Measurements from ENCODE around the gene BNC2. TPM values are rescaled to one million over a fixed set of nuclear protein-coding genes. Genes with fewer than 3 reads are reported as not detected.

The BNC2 gene
- total RNA-seq, 1 experiment from 2014 or later = 2.7 TPM

DNA sequence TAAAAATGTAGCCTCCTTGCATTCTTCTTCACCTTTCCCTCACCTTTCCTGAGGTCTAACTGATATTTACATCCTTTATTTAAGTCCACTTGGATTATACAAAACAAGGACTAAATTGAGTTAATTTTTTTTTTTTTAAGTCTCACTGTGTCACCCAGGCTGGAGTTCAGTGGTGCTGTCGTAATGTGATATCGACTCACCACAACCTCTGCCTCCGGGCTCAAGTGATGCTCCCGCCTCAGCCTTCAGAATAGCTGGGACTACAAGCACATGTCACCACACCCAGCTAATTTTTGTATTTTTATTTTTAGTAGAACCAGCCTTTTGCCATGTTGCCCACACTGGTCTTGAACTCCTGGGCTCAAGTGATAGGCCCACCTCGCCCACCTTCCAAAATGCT lies 195.3 kb downstream of the BNC2 start:
- no peak for DNase-seq (ENCODE audit: low spot score)

DNA sequence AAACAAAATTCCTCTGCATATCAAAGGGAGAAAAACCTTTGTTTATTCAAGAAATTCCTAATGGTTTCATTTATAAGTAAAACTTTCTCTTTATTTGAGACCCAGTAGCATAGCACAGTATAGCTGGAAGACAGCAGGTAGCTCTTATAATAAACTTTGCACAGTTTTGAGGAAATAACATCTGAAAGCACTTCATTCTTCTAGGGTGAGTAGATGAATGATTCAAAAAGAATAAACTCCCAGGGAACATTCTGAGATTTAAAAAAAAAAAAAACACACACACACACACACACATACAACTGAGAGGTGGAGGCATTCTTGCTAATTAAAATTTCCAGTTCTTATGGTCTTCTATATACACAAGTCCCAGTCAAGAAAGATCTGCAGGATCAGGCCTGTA lies 197.3 kb downstream of the BNC2 start:
- DNase-seq (ENCODE audit: low spot score) = no peak

DNA sequence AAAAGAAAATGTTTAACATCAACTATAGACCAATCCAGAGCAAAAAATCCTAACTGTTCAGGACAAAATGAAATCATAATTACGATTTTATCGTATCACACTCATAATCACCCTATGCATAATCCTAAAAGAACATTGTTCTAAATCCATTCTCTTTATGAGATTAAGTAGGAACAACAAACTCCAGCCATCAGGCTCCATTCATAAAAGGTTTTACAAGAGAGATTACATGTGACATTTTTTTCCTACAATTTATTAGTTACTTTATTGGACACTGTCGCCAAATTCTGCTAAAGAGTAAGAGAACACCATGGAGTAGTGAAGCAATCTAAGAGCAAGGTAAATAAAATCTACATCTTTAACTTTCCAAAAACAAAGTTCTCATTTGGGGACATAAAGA lies 198.0 kb downstream of the BNC2 start:
- DNase-seq (ENCODE audit: low spot score) = no peak

DNA sequence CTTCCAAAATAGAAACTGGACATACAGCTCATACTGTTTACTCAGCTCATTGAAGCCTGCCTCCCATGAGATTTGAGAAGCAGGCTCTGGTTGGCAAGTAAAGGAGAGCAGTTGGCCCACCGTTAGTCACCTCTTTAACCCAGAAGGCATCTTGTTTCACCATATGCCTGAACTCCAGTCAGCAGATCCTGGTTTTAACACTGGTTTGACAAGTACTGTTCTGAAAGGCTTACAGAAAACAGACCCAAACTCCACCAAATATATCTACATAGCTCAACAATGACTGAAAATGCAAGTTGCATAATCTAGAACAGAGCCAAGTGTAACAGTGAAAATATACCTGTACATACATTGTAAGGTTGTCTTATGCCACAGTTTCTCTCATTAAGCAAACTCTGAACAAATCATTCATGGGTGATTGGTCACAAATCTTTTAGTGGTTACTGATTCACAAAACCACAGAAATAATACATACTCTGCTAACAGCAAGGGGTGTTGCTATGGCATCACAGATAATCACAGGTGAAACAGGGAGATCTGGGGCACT lies 198.8 kb downstream of the BNC2 start:
- peak; percentile 3 for DNase-seq (ENCODE audit: low spot score)

DNA sequence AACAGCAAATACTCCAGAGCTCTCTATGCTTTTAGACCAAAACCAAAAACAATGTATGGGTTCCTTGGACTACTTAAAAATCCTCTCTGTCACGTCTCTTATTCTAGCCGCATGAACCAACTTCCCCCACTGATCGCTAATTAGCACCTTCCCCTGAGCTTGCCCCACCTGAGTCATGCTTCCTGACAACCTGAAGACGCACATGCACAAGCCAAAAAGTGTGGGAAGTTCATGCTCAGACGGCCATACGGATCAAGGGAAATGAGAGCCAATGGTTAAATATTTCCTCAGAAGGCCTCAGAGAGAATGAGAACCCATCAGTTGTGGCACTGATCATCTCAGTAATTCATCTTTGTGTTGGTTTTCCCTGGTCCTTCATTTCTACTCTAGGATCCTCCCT lies 199.7 kb downstream of the BNC2 start:
- no peak for DNase-seq (ENCODE audit: low spot score)

DNA sequence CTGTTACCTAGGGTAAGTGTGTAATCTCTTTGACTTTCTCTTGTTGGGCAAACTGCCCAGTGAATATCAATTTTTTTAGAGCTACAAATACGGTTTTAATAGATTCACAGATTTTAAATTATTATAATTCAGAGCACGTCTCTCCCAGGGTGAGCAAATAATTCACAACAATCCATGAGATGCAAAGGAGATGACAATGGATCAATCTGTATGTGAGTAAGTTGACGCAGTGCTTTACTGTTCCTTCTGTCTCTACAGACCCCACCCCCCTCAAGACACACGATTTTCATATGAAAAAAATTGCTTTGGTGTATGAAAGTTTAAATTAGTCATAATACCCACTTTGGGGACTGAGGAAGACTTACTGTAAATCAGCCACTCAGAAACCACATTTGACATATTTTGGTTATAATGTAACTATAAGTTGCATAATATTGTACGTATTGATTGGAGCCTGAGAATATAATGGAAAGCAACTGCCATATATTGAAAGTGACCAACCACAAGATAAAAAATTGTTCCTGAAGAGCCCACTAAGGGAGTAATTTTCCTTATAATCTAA lies 201.7 kb downstream of the BNC2 start:
- no peak for DNase-seq (ENCODE audit: low spot score)

DNA sequence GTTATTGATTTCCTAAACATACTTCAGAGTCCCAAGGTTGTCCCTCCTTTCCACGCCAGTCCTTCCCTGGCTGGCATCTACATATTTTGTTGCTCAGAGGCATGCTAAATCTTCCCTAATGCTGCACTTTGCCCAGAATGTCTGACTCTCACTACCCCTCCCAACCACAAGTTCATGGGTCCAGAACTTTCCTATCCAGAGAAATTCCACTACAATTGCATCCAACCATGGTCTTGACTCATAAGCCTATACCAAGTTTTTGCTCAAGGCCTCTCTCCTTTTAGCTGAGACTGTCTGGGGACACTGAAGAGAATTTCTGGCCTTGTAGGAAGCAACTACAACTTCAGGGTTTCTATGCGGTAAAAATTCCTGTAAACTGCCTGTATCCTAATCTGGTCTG lies 206.3 kb downstream of the BNC2 start:
- DNase-seq (ENCODE audit: low spot score) = no peak

DNA sequence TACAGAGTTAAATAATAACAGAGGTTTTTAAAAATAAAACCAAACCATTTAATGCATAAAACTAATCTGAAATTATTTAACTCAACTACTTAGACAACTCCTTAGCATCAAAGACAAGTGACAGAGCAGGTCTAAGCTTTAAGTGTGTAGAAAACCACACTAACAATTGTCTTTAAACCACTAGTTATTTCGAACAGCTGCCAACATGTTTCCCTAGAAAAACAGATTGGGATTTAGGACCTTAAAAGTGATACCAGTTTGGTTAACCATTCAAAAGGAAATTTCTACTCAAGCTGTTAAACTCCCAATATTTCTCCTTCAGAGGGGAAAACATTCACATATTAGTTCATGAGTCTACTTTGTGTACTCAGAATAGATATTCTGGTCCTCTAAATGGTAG lies 208.7 kb downstream of the BNC2 start:
- no peak for DNase-seq (ENCODE audit: low spot score)

DNA sequence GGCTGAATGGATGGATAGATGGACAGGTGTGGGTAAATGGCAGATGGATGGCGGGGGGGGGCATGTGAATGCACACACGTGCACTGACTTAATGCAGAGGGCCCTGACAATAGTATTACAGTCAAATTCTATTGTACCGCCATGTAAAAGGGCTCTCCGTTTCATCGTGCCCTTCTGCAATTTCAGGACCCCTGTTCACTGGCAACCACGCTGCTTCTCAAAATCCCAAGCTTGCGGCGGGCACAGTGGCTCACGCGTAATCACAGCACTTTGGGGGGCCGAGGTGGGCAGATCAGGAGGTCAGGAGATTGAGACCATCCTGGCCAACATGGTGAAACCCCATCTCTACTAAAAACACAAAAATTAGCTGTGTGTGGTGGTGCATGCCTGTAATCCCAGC lies 211.4 kb downstream of the BNC2 start:
- no peak for DNase-seq (ENCODE audit: low spot score)

DNA sequence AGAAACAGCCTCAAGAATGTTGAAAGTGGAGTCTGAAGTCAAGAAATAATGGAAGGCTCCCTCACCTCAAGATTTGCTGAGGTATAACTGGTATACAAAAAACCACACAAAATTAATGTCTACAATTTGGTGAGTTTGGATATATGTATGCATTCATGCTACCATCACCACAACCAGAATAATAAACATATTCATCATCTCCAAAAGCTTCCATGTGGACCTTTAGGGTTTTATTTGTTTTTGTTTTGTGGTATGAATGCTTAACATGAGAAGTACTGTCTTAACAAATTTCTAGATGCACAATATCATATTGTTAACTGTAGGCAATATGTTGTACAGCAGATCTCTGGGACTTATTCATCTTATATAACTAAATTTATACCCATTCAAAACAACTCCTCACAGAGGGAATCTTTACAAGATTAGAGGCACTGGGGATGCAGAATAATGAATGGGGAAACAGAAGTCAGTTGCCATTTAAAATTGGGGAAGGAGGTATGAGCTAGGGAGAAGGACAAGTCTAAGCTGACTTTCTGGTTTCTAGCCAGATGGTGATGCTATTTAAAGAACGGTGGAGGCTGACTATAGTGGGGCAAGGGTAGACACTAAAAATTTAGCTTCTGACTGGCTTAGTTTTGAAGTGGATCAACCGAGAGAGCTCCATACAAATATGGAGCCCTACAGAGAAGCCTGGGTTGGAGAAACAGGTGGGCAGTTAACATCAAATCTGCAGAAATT lies 213.9 kb downstream of the BNC2 start:
- no peak for DNase-seq (ENCODE audit: low spot score)

DNA sequence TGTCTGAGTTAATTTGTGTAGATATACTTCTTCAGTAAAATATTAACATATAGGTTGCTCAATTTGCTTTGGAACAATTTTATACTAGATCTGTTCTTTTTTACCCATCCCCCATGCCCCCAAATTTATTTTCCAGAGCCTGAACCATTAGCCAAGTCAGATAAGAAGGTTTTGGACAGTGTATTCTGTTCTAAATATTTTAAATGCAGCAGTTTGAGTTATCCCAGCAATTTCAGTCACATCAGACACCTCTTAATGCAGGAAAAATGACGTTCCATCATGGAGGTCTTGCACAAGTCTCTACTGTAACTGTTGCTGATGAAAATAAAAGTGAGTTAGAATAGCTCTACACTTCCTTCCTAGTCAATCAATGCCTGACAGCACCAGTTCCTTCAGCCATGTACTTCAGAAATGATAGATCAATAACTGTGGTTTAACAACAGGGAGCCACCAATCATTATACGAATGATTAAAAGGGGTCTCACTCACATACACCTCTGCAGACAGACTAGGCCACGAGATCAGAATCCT lies 215.8 kb downstream of the BNC2 start:
- no peak for DNase-seq (ENCODE audit: low spot score)

DNA sequence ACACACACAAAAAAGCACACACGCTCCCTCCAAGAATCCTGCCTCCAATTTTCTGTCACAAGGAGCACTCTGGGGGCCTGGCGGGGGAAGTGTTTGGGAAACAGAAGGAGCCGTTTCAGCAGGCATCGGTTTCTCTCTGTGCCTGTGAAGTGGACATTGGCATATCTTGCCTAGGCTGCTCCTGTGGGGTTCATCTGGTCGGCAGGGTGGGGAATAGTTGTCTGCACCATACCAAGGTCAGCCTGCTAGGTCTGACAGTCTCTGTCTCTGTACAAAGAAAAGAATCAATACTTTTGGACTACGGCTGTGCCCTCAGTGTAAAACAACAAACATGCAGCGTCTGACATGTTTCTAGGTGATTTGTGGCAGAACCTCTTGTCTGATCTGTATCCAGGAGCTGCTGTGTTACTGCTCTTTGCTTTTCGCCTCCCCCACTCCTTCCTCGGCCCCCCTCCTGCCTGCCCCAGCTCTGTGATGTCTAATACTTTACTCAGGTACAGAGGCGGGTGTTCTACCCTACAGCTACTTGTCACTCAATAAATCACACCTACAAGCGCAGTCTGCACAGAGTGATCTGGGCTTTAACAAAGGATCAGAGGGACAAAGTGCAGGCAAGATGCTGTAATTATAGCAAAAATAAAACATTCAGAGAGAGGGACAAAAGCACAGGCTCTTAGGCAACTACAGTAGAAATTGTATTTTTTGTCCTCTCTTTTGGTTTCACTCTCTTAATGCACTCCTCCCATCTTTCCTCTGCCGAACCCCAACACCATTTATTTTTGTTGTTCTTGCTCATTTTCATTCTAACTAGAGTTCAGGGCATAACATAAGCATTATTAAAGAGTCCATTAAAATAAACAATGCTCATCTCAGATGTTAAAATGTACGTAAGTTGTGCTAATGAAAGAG lies 216.7 kb downstream of the BNC2 start:
- no peak for DNase-seq (ENCODE audit: low spot score)

DNA sequence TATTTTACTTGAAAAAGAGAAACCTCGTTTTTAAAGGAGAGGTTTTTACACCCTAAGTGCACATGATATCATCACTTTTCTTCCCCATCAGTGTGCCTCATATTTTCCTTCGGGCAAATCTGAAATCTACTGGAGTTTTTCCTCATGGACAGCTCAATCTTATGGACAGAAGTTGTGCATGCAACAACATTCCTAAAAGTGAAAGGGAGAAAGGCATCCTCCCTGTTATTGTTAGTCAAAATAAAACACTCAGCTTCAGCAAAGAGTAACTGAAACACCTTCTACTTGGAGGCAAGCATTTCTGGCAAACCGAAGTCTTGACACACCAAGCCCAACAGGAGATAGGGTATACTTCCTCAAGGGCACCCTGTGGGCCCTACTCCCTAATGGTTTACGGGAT lies 217.9 kb downstream of the BNC2 start:
- no peak for DNase-seq (ENCODE audit: low spot score)

DNA sequence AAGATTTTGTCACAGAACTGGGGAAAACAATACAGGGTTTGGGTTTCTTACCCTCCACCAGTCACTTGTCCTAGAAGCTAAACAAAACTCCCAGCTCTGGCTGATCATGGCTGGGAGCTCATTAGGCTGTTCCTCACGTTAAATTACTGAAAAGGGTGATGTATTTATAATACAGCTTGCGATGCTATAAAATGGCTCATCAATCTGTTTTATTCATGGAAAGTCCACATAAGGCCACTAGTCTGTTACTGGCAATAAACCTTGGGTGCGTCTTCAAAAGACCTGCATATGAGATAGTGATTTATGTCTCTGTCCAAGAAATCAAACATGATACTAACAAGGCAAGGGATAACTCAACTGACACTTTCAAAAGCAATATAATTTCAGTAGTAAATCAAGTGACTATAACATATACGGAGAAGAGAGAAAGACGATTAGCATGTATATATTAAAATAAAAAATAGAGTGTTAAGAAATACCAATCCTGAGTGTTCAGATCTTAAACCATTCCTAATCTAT lies 219.0 kb downstream of the BNC2 start:
- DNase-seq (ENCODE audit: low spot score) = no peak

DNA sequence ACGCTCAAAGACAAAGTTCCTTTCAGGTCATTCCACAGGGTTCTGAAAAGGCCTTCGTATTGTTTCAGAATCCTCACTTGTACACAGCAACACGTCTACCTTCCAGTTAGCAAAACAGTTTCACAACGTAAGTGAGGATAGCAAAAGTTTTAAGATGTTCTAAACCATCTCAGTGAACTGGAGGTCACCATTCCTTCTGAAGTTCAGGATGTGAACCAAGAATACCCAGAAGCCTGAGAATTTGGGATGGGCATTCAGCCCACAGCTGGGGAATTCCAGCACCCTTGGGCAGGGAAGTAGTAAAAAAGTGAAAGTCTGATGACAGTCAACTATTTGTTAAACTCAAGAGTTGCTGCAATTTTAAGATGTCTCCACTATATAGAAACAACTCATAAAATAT lies 224.5 kb downstream of the BNC2 start:
- no peak for DNase-seq (ENCODE audit: low spot score)

DNA sequence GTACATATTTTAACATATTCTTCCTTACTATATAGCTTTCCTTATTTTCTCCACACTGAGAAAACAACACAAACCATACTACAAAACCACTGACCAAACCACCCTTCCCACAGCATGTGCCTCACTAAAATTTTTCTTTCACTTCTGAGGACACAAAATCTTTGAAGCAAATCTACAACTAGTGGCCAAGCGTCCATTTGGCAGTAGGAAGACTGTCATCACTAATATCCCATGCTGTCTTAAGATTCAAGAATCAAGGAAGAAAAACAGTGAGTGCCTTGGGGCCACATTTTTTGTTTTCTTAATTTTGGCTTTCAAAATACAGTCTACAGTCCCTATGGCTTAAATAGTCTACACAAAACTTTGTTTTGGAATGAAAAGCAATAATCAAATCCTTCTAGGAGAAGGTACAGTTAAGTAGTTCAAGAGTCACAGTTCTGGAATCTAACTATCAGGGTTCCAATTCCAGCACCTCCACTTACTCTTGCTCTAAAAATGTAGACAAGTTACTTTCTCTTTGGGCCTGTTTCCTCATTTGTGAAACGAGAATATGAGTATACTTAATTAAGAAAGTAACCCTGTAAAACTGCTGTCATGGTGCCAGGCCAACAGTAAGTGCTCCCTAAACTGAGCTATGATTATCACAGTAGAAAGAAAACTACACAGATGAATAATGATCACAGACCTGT lies 227.9 kb downstream of the BNC2 start:
- DNase-seq (ENCODE audit: low spot score) = no peak

DNA sequence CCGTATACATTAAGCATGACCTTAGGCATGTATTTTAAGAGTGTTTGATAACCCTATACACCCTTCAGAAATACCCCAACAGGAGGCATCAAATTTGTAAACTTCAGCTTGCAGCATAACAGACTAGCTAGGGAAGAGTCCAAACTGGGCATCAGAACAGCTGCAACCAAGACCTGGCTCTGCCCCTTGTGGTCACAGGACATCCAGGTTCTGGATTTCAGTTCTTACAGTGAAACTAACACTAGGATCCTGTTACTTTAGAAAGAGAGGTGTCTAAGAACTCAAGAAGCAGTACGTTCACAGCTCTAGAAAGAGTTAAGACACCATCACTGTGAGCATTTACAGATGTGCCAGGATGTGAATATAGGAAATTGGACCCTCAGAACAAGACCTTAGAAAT lies 229.8 kb downstream of the BNC2 start:
- no peak for DNase-seq (ENCODE audit: low spot score)

DNA sequence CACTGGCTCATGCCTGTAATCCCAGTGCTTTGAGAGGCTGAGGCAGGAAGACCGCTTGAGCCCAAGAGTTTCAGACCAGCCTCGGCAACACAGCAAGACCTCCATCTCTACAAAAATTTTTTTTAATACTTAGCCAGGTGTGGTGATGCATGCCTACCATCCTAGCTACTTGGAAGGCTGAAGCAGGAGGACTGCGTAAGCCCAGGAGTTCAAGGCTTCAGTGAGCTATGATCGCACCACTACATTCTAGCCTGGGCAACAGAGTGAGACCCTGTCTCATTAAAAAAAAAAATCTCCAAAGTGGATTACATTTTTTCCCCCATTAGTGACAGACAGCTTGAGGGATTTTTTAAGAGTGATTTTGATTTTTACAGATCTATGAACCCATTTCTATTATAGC lies 230.8 kb downstream of the BNC2 start:
- DNase-seq (ENCODE audit: low spot score) = no peak

DNA sequence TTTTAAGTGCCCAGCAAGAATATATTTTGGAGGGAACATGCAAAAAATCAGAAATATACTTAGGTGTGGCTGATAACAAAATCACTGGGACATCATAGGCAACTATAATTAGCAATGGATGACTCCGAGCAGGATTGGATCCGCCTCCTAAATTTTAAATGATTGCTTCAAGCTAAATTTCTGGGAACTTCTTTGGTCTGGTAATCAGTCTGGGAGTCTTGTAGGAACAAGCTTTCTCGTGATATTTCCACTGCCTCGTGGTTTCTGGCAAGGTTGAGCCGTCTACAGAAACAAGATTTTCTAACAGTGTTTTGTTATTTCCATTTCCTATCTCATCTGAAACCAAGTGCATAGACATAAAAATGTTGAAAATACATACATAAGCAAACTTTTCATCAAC lies 232.6 kb downstream of the BNC2 start:
- DNase-seq (ENCODE audit: low spot score) = no peak

DNA sequence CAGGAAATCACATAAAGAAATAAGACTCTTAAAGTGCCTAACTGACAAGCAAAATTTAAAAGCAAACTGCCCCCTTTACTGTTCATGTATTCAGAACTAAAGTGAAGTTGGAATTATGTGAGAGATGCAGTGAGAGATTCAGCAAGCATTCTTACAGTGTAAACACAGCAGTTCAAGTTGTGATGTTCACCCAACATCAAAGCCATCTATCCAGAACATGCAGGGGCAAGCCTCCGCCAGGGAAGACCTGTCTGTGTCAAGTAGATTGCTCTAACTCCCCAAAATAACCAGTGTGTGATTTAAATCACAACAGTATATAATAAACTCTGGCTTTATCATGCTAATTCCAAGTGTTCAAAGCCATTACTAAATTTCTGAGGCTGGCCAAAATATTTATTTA lies 233.3 kb downstream of the BNC2 start:
- DNase-seq (ENCODE audit: low spot score) = no peak

DNA sequence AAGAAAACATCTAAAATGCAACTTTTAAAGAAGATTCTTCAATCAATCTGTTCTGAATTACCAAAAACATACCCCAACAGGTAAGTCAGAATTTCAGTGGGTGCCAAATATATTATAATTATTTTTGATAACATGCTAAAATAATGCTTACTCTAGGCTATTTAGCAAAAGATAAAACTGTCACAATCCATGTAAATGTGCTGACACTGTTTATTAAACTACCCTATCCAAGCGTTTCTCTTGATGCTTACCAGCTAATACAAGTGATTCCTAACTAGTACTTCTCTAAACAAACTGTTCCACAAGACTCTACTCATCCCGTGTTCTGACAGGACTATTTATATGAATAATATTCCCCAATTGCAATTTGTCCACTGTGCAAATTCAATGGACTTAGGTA lies 236.7 kb downstream of the BNC2 start:
- no peak for DNase-seq (ENCODE audit: low spot score)

DNA sequence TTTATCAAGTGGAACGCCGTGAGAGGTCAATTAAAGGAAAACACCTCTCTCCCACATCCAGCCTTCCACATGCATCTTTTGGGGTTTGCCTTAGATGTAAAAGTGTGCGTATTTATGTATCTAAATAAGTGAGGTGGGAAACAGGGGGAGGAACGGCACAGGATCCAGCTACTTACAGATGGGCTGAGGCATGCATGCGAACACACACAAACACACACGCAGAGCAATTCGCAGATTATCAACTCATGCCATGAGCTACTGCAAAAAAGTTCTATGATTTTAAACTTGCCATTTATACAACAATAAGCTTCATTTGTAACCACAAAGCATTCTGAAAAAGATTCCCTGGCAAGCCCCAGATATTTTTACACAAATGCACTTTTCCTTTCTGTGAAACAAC lies 242.1 kb downstream of the BNC2 start:
- DNase-seq (ENCODE audit: low spot score) = no peak
